ENCODE measurements around the gene RECQL5.
A peak's percentile ranks its signal among the peaks of the same experiment; 100 is the strongest.

RECQL5 gene

GRCh38 chr17:75666959-75667790 lies at the start of gene RECQL5, which contains the start of gene SAP30BP:
Gene RECQL5, minus strand, starts transcription at chr17:75667154. Its CDS starts 597 bp downstream, at chr17:75666557.
Gene SAP30BP, plus strand, starts transcription at chr17:75667338. Its CDS starts 35 bp downstream, at chr17:75667373.
- H3K4me3 ChIP-seq (ENCODE audit: insufficient read length, low read depth), result peak within 1 kb of the TSS; percentile 99
- peak; percentile 74 for TF ChIP-seq YY1 (IDR thresholded peaks at IDR 0.05; ENCODE audit: insufficient read depth, insufficient read length)
- TF ChIP-seq ZNF274 (IDR thresholded peaks at IDR 0.05; ENCODE audit: low read depth, low read length), result no peak
- TF ChIP-seq SUZ12 (IDR thresholded peaks at IDR 0.05; ENCODE audit: extremely low read depth, insufficient read depth, insufficient read length), result no peak

GRCh38 chr17:75712446-75712845 lies 45.5 kb upstream of the RECQL5 start:
- no peaks in the 10 kb centered on the region for H3K9me3 ChIP-seq (ENCODE audit: insufficient read depth, low read length)
- no peaks in the 10 kb centered on the region for H3K27me3 ChIP-seq (ENCODE audit: insufficient read depth, insufficient read length)
- H3K36me3 ChIP-seq (ENCODE audit: insufficient read depth, insufficient read length, low read length), result peaks cover 15% of the 10 kb centered on the region
- H3K4me3 ChIP-seq (ENCODE audit: insufficient read length, low read depth), result no peak overlapping the region
- no peak overlapping the region for H3K9ac ChIP-seq (ENCODE audit: insufficient read length, low read depth)
- DNase-seq (ENCODE audit: low read depth, low spot score), result no peak
- no peaks in the 10 kb centered on the region for H3K4me1 ChIP-seq (ENCODE audit: insufficient read depth, insufficient read length)
- TF ChIP-seq SUZ12 (IDR thresholded peaks at IDR 0.05; ENCODE audit: extremely low read depth, insufficient read depth, insufficient read length), result no peak
- no peak for TF ChIP-seq ZNF274 (IDR thresholded peaks at IDR 0.05; ENCODE audit: low read depth, low read length)
- no peak for TF ChIP-seq YY1 (IDR thresholded peaks at IDR 0.05; ENCODE audit: insufficient read depth, insufficient read length)

More at GRCh38 chr17:75666959-75667790, at the start of gene RECQL5, which contains the start of gene SAP30BP:
- Histone ChIP-seq H3K4me1 (ENCODE audit: insufficient read depth, insufficient read length) (no peaks in the 10 kb centered on the region), H3K9ac (ENCODE audit: insufficient read length, low read depth) (peak within 1 kb of the TSS; percentile 99), H3K27me3 (ENCODE audit: insufficient read depth, insufficient read length) (no peaks in the 10 kb centered on the region), H3K36me3 (ENCODE audit: insufficient read depth, insufficient read length, low read length) (peaks cover 66% of the 10 kb centered on the region), H3K9me3 (ENCODE audit: insufficient read depth, low read length) (no peaks in the 10 kb centered on the region)
- DNase-seq (ENCODE audit: low read depth, low spot score), result peak; percentile 93

- no peak for DNase-seq (ENCODE audit: low read depth, low spot score)
- no peaks in the 10 kb centered on the region for H3K9me3 ChIP-seq (ENCODE audit: insufficient read depth, low read length)
- no peak overlapping the region for H3K9ac ChIP-seq (ENCODE audit: insufficient read length, low read depth)
- peaks cover 68% of the 10 kb centered on the region for H3K36me3 ChIP-seq (ENCODE audit: insufficient read depth, insufficient read length, low read length)
- no peaks in the 10 kb centered on the region for H3K27me3 ChIP-seq (ENCODE audit: insufficient read depth, insufficient read length)
- no peak for TF ChIP-seq YY1 (IDR thresholded peaks at IDR 0.05; ENCODE audit: insufficient read depth, insufficient read length)
- TF ChIP-seq SUZ12 (IDR thresholded peaks at IDR 0.05; ENCODE audit: extremely low read depth, insufficient read depth, insufficient read length), result no peak
- TF ChIP-seq ZNF274 (IDR thresholded peaks at IDR 0.05; ENCODE audit: low read depth, low read length), result no peak
- H3K4me3 ChIP-seq (ENCODE audit: insufficient read length, low read depth), result no peak overlapping the region
- H3K4me1 ChIP-seq (ENCODE audit: insufficient read depth, insufficient read length), result no peaks in the 10 kb centered on the region
These were observed 40.2 kb upstream of the RECQL5 start for GRCh38 chr17:75707079-75707571.

DNA sequence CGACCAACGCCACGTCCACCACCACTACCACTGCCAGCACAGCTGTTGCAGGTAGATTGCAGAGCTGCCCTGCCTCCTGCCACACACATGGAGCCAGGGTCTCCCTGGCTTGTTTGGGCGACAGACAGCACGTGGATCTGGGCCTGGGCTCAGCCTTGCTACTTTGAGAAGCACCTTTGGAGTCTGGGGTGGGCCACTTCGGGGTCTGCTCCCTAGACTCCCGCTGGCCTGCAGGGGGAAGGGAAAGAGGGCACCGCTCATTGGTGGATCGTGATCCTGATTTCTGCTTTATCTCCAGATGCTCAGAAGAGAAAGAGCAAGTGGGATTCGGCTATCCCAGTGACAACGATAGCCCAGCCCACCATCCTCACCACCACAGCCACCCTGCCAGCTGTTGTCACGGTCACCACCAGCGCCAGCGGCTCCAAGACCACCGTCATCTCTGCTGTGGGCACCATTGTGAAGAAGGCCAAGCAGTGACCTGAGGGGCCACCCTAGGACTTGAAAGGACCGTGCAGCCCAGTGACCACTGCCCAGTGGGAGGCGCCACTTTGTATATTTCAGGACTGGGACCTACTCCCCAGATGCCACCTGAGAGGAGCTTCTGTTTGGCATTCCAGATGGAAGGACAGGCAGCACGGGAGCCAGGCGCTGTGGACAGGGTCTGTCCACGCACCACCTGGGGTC lies 39.2 kb upstream of the RECQL5 start:
- H3K27me3 ChIP-seq (ENCODE audit: insufficient read depth, insufficient read length), result no peaks in the 10 kb centered on the region
- H3K9ac ChIP-seq (ENCODE audit: insufficient read length, low read depth), result no peak overlapping the region
- no peak for DNase-seq (ENCODE audit: low read depth, low spot score)
- no peak overlapping the region for H3K4me3 ChIP-seq (ENCODE audit: insufficient read length, low read depth)
- H3K4me1 ChIP-seq (ENCODE audit: insufficient read depth, insufficient read length), result peaks cover under 1% of the 10 kb centered on the region
- H3K36me3 ChIP-seq (ENCODE audit: insufficient read depth, insufficient read length, low read length), result peaks cover 78% of the 10 kb centered on the region
- no peaks in the 10 kb centered on the region for H3K9me3 ChIP-seq (ENCODE audit: insufficient read depth, low read length)
- TF ChIP-seq YY1 (IDR thresholded peaks at IDR 0.05; ENCODE audit: insufficient read depth, insufficient read length) (no peak), ZNF274 (IDR thresholded peaks at IDR 0.05; ENCODE audit: low read depth, low read length) (no peak), SUZ12 (IDR thresholded peaks at IDR 0.05; ENCODE audit: extremely low read depth, insufficient read depth, insufficient read length) (no peak)

DNA sequence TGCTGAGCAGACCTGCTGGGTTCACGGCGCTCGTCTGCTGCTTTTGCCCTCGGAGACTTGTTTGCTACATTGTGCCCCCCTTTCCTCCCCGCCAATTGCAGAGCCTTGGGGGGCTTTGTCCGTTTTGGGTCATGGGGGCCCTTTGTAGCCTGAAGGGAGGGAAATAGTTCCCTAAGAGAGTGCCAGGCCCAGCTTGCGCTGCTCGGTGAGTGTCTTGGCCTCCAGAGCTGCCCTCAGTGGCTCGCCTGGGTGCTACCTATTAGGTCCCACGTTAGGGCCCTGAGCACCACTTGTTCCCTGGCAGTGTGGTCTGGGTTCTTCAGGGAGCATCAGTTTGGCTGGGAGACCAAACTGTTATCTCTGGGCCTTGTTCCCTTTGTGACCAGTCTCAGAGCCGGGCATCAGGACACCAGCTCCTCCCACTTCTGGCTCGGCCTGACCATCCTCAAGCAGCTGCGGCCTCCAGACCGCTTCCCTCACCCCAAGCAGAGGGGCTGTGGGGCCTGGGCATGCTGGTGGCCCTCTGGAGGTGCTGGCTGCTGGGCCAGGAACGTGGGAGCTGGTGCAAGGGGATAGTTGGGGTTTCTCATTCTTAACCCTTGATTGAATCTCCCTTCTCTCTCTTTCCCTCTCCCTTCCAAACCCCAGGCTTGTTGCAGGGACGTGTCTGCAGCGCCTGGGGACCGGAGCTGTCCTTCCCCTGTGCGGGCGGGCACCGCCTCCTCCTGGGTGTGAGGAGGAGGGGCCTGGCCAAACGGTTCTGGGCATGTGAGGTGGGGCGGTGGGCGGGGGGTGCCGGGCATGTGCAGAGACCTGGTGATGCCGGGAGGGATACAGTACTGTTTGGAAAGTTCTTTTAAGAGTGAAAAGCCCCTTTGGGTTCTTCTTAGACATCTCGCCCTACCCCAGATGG lies 38.3 kb upstream of the RECQL5 start:
- TF ChIP-seq SUZ12 (IDR thresholded peaks at IDR 0.05; ENCODE audit: extremely low read depth, insufficient read depth, insufficient read length), result no peak
- no peak for TF ChIP-seq YY1 (IDR thresholded peaks at IDR 0.05; ENCODE audit: insufficient read depth, insufficient read length)
- no peak for TF ChIP-seq ZNF274 (IDR thresholded peaks at IDR 0.05; ENCODE audit: low read depth, low read length)

GRCh38 chr17:75703591-75703990 lies 36.6 kb upstream of the RECQL5 start:
- no peak for TF ChIP-seq YY1 (IDR thresholded peaks at IDR 0.05; ENCODE audit: insufficient read depth, insufficient read length)
- TF ChIP-seq ZNF274 (IDR thresholded peaks at IDR 0.05; ENCODE audit: low read depth, low read length), result no peak
- no peak for TF ChIP-seq SUZ12 (IDR thresholded peaks at IDR 0.05; ENCODE audit: extremely low read depth, insufficient read depth, insufficient read length)
- DNase-seq (ENCODE audit: low read depth, low spot score), result no peak
- Histone ChIP-seq H3K4me1 (ENCODE audit: insufficient read depth, insufficient read length) (peaks cover 15% of the 10 kb centered on the region), H3K27me3 (ENCODE audit: insufficient read depth, insufficient read length) (no peaks in the 10 kb centered on the region), H3K4me3 (ENCODE audit: insufficient read length, low read depth) (no peak overlapping the region), H3K9me3 (ENCODE audit: insufficient read depth, low read length) (no peaks in the 10 kb centered on the region), H3K9ac (ENCODE audit: insufficient read length, low read depth) (no peak overlapping the region), H3K36me3 (ENCODE audit: insufficient read depth, insufficient read length, low read length) (peaks cover 96% of the 10 kb centered on the region)

More for the DNA sequence above, 38.3 kb upstream of the RECQL5 start:
- no peak overlapping the region for H3K4me3 ChIP-seq (ENCODE audit: insufficient read length, low read depth)
- H3K9ac ChIP-seq (ENCODE audit: insufficient read length, low read depth), result no peak overlapping the region
- no peaks in the 10 kb centered on the region for H3K27me3 ChIP-seq (ENCODE audit: insufficient read depth, insufficient read length)
- peaks cover 10% of the 10 kb centered on the region for H3K4me1 ChIP-seq (ENCODE audit: insufficient read depth, insufficient read length)
- peaks cover 87% of the 10 kb centered on the region for H3K36me3 ChIP-seq (ENCODE audit: insufficient read depth, insufficient read length, low read length)
- H3K9me3 ChIP-seq (ENCODE audit: insufficient read depth, low read length), result no peaks in the 10 kb centered on the region
- no peak for DNase-seq (ENCODE audit: low read depth, low spot score)

All from NT2/D1 (cell line).